H1 (cell line): ENCODE measurements around the gene RPL28. TPM values are rescaled to one million over a fixed set of nuclear protein-coding genes. Genes with fewer than 3 reads are reported as not detected.

Source experiments
- CTCF ChIA-PET: fragments of 300-600 bp; sonication (Branson Sonifier 250); formaldehyde crosslinking; loops from one replicate; lab custom pipeline; 2021; ENCODE audit not compliant: partially characterized antibody; lab: Charles Lee
- POLR2A ChIA-PET: fragments of 300-600 bp; sonication (Branson Sonifier 250); formaldehyde crosslinking; loops from one replicate; lab custom pipeline; 2021; ENCODE audit warnings: inconsistent platforms; ENCODE audit not compliant: partially characterized antibody; lab: Charles Lee
- DNase-seq, 2 experiments: peaks; one replicate each; pipeline versions ENCODE4 v3.0.0 to v3.0.0-alpha.2; 2010 to 2022; ENCODE audit warnings: low spot score in 2 of 2, low read depth in 1 of 2, mixed read lengths in 1 of 2
- FAIRE-seq: peaks from 2 replicates; lab custom pipeline; 2011; peaks lifted over from hg19 to GRCh38; lab: Jason Lieb, UNC
- H2AFZ ChIP-seq: 2 replicates; pipeline ENCODE4 v1.8.1; 2012; ENCODE audit warnings: low read length, inconsistent platforms
- H2AK5ac ChIP-seq: 2 replicates; pipeline ENCODE4 v1.6.1; 2013; ENCODE audit warnings: low read depth, low read length
- H2BK120ac ChIP-seq: replicated peaks from 2 replicates; pipeline ENCODE3; 2013; ENCODE audit warnings: low read depth, low read length, inconsistent platforms
- H2BK12ac ChIP-seq: 2 replicates; pipeline ENCODE4 v1.6.1; 2013; ENCODE audit warnings: low read depth, low read length
- H2BK15ac ChIP-seq: 2 replicates; pipeline ENCODE4 v1.6.1; 2013; ENCODE audit warnings: low read length
- H2BK20ac ChIP-seq: 2 replicates; pipeline ENCODE4 v1.6.1; 2013; ENCODE audit warnings: low read length
- H2BK5ac ChIP-seq: 2 replicates; pipeline ENCODE4 v1.6.1; 2013; ENCODE audit warnings: low read depth, low read length
- H3K14ac ChIP-seq: 2 replicates; pipeline ENCODE4 v1.6.1; 2013; ENCODE audit warnings: inconsistent platforms; ENCODE audit not compliant: insufficient read length
- H3K18ac ChIP-seq: 2 replicates; pipeline ENCODE4 v1.6.1; 2013; ENCODE audit warnings: low read length; ENCODE audit errors: extremely low read depth
- H3K23ac ChIP-seq: 2 replicates; pipeline ENCODE4 v1.6.1; 2013; ENCODE audit warnings: inconsistent platforms; ENCODE audit not compliant: insufficient read length
- H3K23me2 ChIP-seq: 2 replicates; pipeline ENCODE4 v1.6.1; 2013; ENCODE audit warnings: low read depth, low read length
- H3K27ac ChIP-seq: 2 replicates; pipeline ENCODE4 v1.6.1; 2011; ENCODE audit warnings: low read depth, low read length, inconsistent platforms
- H3K27me3 ChIP-seq, 4 experiments: replicated peaks in 1 of 4; 1 replicate in 1 of 4; 2 replicates in 3 of 4; pipeline versions ENCODE4 v1.6.1 to v1.8.1; 2011 to 2013; ENCODE audit warnings: low read length in 3 of 4, mild to moderate bottlenecking in 3 of 4, inconsistent platforms in 2 of 4, mixed read lengths in 2 of 4, moderate library complexity in 1 of 4; ENCODE audit not compliant: control insufficient read depth in 3 of 4, insufficient read depth in 3 of 4; ENCODE audit errors: extremely low read depth in 1 of 4
- H3K36me3 ChIP-seq, 4 experiments: 2 replicates each; pipeline versions ENCODE4 v1.6.1 to v1.8.1; 2011 to 2013; ENCODE audit warnings: mild to moderate bottlenecking in 4 of 4, low read length in 3 of 4, moderate library complexity in 2 of 4, control low read depth in 1 of 4, inconsistent platforms in 1 of 4; ENCODE audit not compliant: insufficient read depth in 4 of 4, control insufficient read depth in 2 of 4
- H3K4ac ChIP-seq: replicated peaks from 2 replicates; pipeline ENCODE3; 2013; ENCODE audit warnings: low read length, low read depth, mixed read lengths, inconsistent platforms; ENCODE audit not compliant: insufficient read length
- H3K4me1 ChIP-seq, 4 experiments: replicated peaks in 1 of 4; 1 replicate in 1 of 4; 2 replicates in 3 of 4; pipeline versions ENCODE4 v1.6.1 to v1.8.1; 2011 to 2013; ENCODE audit warnings: low read length in 3 of 4, inconsistent platforms in 2 of 4, mixed read lengths in 1 of 4; ENCODE audit not compliant: insufficient read depth in 4 of 4, control insufficient read depth in 3 of 4
- H3K4me2 ChIP-seq, 2 experiments: 2 replicates each; pipeline versions ENCODE4 v1.6.1 to v1.8.1; 2011 to 2013; ENCODE audit warnings: low read depth in 2 of 2, low read length in 2 of 2, control low read depth in 1 of 2, inconsistent platforms in 1 of 2, mild to moderate bottlenecking in 1 of 2; ENCODE audit not compliant: insufficient read depth in 1 of 2
- H3K4me3 ChIP-seq, 4 experiments: fragments of 200-600, 300-600 bp in 1 of 4; sonication (generic), shearing (Covaris generic), sonication (Bioruptor Twin) in 1 of 4; 2 replicates each; pipeline versions ENCODE4 v1.5.1 to v1.8.1; 2011 to 2016; ENCODE audit warnings: low read length in 4 of 4, low read depth in 3 of 4, control low read depth in 2 of 4, inconsistent platforms in 2 of 4, mild to moderate bottlenecking in 2 of 4, mixed read lengths in 1 of 4, moderate library complexity in 1 of 4; ENCODE audit not compliant: insufficient read depth in 2 of 4; ENCODE audit errors: extremely low read depth in 1 of 4
- H3K56ac ChIP-seq: replicated peaks from 2 replicates; pipeline ENCODE3; 2013; ENCODE audit warnings: low read depth, mild to moderate bottlenecking, mixed read lengths, low read length, inconsistent platforms; ENCODE audit not compliant: insufficient read length
- H3K79me1 ChIP-seq: 2 replicates; pipeline ENCODE4 v1.6.1; 2013; ENCODE audit warnings: low read depth, low read length, control low read depth
- H3K79me2 ChIP-seq, 2 experiments: 2 replicates each; pipeline versions ENCODE4 v1.6.1 to v1.8.1; 2012 to 2013; ENCODE audit warnings: low read length in 2 of 2, mild to moderate bottlenecking in 2 of 2, inconsistent platforms in 1 of 2; ENCODE audit not compliant: insufficient read depth in 2 of 2, control insufficient read depth in 1 of 2
- H3K9ac ChIP-seq, 4 experiments: replicated peaks in 1 of 4; 1 replicate in 1 of 4; 2 replicates in 3 of 4; pipeline versions ENCODE4 v1.6.1 to v1.8.1; 2011 to 2013; ENCODE audit warnings: low read depth in 3 of 4, low read length in 3 of 4, control low read depth in 2 of 4, mild to moderate bottlenecking in 2 of 4, moderate library complexity in 2 of 4, inconsistent platforms in 1 of 4; ENCODE audit errors: extremely low read depth in 1 of 4
- H3K9me3 ChIP-seq, 2 experiments: 2 replicates each; pipeline versions ENCODE4 v1.6.1 to v1.8.1; 2012 to 2013; ENCODE audit warnings: mild to moderate bottlenecking in 2 of 2, moderate library complexity in 2 of 2, control low read depth in 1 of 2, inconsistent platforms in 1 of 2, low read depth in 1 of 2, low read length in 1 of 2, mixed read lengths in 1 of 2; ENCODE audit not compliant: insufficient read depth in 2 of 2
- H4K20me1 ChIP-seq, 2 experiments: replicated peaks in 1 of 2; 2 replicates each; pipeline versions ENCODE3 to v1.8.1; 2011 to 2013; ENCODE audit warnings: inconsistent platforms in 2 of 2, low read length in 2 of 2, mild to moderate bottlenecking in 1 of 2; ENCODE audit not compliant: insufficient read depth in 2 of 2, control insufficient read depth in 1 of 2
- H4K5ac ChIP-seq: 2 replicates; pipeline ENCODE4 v1.6.1; 2013; ENCODE audit warnings: low read length, low read depth, mixed read lengths, inconsistent platforms; ENCODE audit not compliant: insufficient read length
- H4K8ac ChIP-seq: 2 replicates; pipeline ENCODE4 v1.8.0; 2013; ENCODE audit warnings: mild to moderate bottlenecking, moderate library complexity, low read length, inconsistent platforms; ENCODE audit not compliant: insufficient read depth; ENCODE audit errors: extremely low read depth
- H4K91ac ChIP-seq: replicated peaks from 2 replicates; pipeline ENCODE3; 2013; ENCODE audit warnings: low read length, mixed read lengths, inconsistent platforms; ENCODE audit not compliant: insufficient read length
- ASH2L ChIP-seq: fragments of 200-600, 300-600 bp; sonication (generic); IDR thresholded peaks from one replicate; pipeline ENCODE4 v1.7.1; 2017; ENCODE audit warnings: low read length
- BACH1 ChIP-seq: IDR thresholded peaks from 2 replicates; pipeline ENCODE4 v1.6.1; 2012; ENCODE audit warnings: low read length, improper control_type of control experiment
- CHD2 ChIP-seq: IDR thresholded peaks from 2 replicates; pipeline ENCODE4 v1.6.1; 2012; ENCODE audit warnings: low read length, improper control_type of control experiment
- EZH2 ChIP-seq: fragments of 200-600 bp; sonication (generic); IDR thresholded peaks from 2 replicates; pipeline ENCODE4 v1.7.1; 2012; ENCODE audit warnings: low read depth, mild to moderate bottlenecking, moderate library complexity, low read length, inconsistent platforms; ENCODE audit not compliant: severe bottlenecking
- GABPA ChIP-seq: IDR thresholded peaks from 2 replicates; pipeline ENCODE4 v1.6.1; 2011; ENCODE audit warnings: mild to moderate bottlenecking, low read length, moderate library complexity, borderline replicate concordance; ENCODE audit not compliant: insufficient read depth
- HDAC6 ChIP-seq: IDR thresholded peaks from one replicate; pipeline ENCODE4 v1.7.1; 2012; ENCODE audit warnings: low read depth, mild to moderate bottlenecking, inconsistent platforms, low read length, moderate library complexity
- POLR2A ChIP-seq, 2 experiments: IDR thresholded peaks; 1 replicate in 1 of 2; 2 replicates in 1 of 2; pipeline ENCODE4 v1.6.1; 2011; ENCODE audit warnings: low read depth in 2 of 2, low read length in 2 of 2, mild to moderate bottlenecking in 2 of 2; ENCODE audit errors: control extremely low read depth in 1 of 2
- RBBP5 ChIP-seq: IDR thresholded peaks from 2 replicates; pipeline ENCODE4 v1.7.1; 2012; ENCODE audit warnings: low read depth, mild to moderate bottlenecking, inconsistent platforms, low read length, moderate library complexity, borderline replicate concordance
- RXRA ChIP-seq: IDR thresholded peaks from 2 replicates; pipeline ENCODE4 v1.6.1; 2011; ENCODE audit warnings: low read depth, mild to moderate bottlenecking, low read length, moderate library complexity; ENCODE audit not compliant: insufficient read depth
- TAF1 ChIP-seq: IDR thresholded peaks from 2 replicates; pipeline ENCODE4 v1.6.1; 2011; ENCODE audit warnings: mild to moderate bottlenecking, low read depth, low read length
- WGBS, 2 experiments: shearing (Covaris generic) in 1 of 2; methylation state at CpG; one replicate each; pipeline versions ENCODE4 v1.1.6 to v1.1.7; 2013 to 2015; ENCODE audit warnings: low lambda C conversion rate in 2 of 2, mixed read lengths in 2 of 2, inconsistent platforms in 1 of 2, low coverage in 1 of 2, missing lambda C conversion rate in 1 of 2; ENCODE audit not compliant: insufficient replicate concordance in 2 of 2, insufficient coverage in 1 of 2, insufficient read length in 1 of 2; ENCODE audit errors: extremely low coverage in 1 of 2, missing lambda C conversion rate in 1 of 2; 5-methylcytosine and 5-hydroxymethylcytosine counted together
- polyA plus RNA-seq, 7 experiments: library from polyadenylated mRNA; depleted of rRNA in 3 of 7; stranded (reverse) in 5 of 7; unstranded in 2 of 7; fragments of >200 nt in 5 of 7; fragments of 200-250 nt in 2 of 7; gene quantifications; 1 replicate in 5 of 7; 2 replicates in 1 of 7; 4 replicates in 1 of 7; pipeline versions ENCODE4 v1.2.1 to v1.2.3, GENCODE V29; 2011 to 2013; ENCODE audit warnings: missing spikeins in 2 of 7, mixed read lengths in 2 of 7
- total RNA-seq: library from RNA; stranded (reverse); fragmentation: NEBNext Ultra II Directional; extraction: Animal tissue kit (Norgen Biotek cat#: 25700); gene quantifications from 2 replicates; pipeline ENCODE4 v1.2.1, GENCODE V29; 2021
- TF ChIP-seq, protein P1 (sequence below): IDR thresholded peaks from 2 replicates; pipeline ENCODE4 v1.6.1; 2012; ENCODE audit warnings: low read length, inconsistent platforms

RPL28 gene
- total and polyA plus RNA-seq, 2 of the 8 experiments (the other 6 are each of a cell fraction or from before 2014, with no cell fraction given), result 2,123 to 8,402 TPM

- Histone ChIP-seq H3K79me2 (no peaks in the 10 kb centered on the region), H2BK12ac (no peak overlapping the region), H3K18ac (no peak overlapping the region; the same call in 1 of the 2 replicates), H4K5ac (peak overlapping the region; percentile 21), H3K4me1 (peaks cover 11 to 38% (median 27%) of the 10 kb centered on the region in 4 experiments), H3K4ac (no peak overlapping the region), H3K27ac (no peak overlapping the region; the same call in 1 of the 2 replicates), H3K23me2 (peaks cover 1% of the 10 kb centered on the region; the same call in 1 of the 2 replicates), H3K27me3 (peaks cover 0 to 4% (median 2%) of the 10 kb centered on the region in 4 experiments; a peak in 3 of 7 replicates), H3K9me3 (no peaks in the 10 kb centered on the region), H4K91ac (no peak overlapping the region), H2BK5ac (no peak overlapping the region), H2AFZ (no peak overlapping the region), H4K8ac (0 out of 2 replicates have a peak overlapping the region, but pooled peaks have one; percentile 32), H2AK5ac (no peak overlapping the region), H3K4me3 (no peak overlapping the region), H3K56ac (no peak overlapping the region), H3K23ac (no peak overlapping the region), H3K4me2 (no peak overlapping the region), H3K9ac (no peak overlapping the region), H3K36me3 (peaks cover 0 to 58% (median 19%) of the 10 kb centered on the region in 4 experiments; a peak in 4 of 8 replicates), H2BK120ac (no peak overlapping the region), H3K79me1 (no peaks in the 10 kb centered on the region; the same call in 1 of the 2 replicates), H2BK20ac (no peak overlapping the region), H3K14ac (no peak overlapping the region), H4K20me1 (peaks cover 0 to 2% of the 10 kb centered on the region in 2 experiments), H2BK15ac (no peak overlapping the region; the same call in 1 of the 2 replicates)
- CTCF ChIA-PET, result interaction anchor here (0.6 to 2.9 kb wide), 5 partner anchors 10 to 77 kb away, joined by 3 to 11 read pairs (median 3); no protein-coding TSS in a partner anchor
- FAIRE-seq (no peak), DNase-seq (no peak)
- 86% methylated on average over 18 of the region's 41 CpGs; no CpG with 5 or more reads in 1 of the 2 experiments for WGBS, 2 experiments
- POLR2A ChIA-PET, result interaction anchor here (0.6 to 7.9 kb wide), 12 partner anchors 8 to 156 kb away, joined by 3 to 58 read pairs (median 5); partner anchors contain the start of genes IL11, TMEM238 and UBE2S
- TF ChIP-seq BACH1 (no peak), ASH2L (no peak), HDAC6 (no peak), GABPA (no peak), EZH2 (no peak), TAF1 (no peak), POLR2A (IDR thresholded peaks at IDR 0.05; ENCODE audit: control extremely low read depth in 1 of 2, low read depth in 2 of 2, low read length in 2 of 2) (no peak), RBBP5 (no peak), CHD2 (no peak), RXRA (no peak)
- TF ChIP-seq, protein P1, sequence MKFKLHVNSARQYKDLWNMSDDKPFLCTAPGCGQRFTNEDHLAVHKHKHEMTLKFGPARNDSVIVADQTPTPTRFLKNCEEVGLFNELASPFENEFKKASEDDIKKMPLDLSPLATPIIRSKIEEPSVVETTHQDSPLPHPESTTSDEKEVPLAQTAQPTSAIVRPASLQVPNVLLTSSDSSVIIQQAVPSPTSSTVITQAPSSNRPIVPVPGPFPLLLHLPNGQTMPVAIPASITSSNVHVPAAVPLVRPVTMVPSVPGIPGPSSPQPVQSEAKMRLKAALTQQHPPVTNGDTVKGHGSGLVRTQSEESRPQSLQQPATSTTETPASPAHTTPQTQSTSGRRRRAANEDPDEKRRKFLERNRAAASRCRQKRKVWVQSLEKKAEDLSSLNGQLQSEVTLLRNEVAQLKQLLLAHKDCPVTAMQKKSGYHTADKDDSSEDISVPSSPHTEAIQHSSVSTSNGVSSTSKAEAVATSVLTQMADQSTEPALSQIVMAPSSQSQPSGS, result no peak
Measured at GRCh38 chr19:55346725-55347441, 38.8 kb upstream of the RPL28 start.
